K562 (cell line): Measurements from ENCODE around the gene EN1. TPM values are rescaled to one million over a fixed set of nuclear protein-coding genes. Genes with fewer than 3 reads are reported as not detected.

Experiments
- ATAC-seq: fragments of 200-7000 bp; cut with Tn5 transposase; 3 replicates; pipeline ENCODE4 v1.9.1; 2020; ENCODE audit warnings: moderate library complexity
- BruUV-seq: library from RNA; stranded (reverse); fragments of 400-500 nt; replicated peaks from 2 replicates; lab custom pipeline; 2021; lab: Mats Ljungman, UMichigan
- CTCF ChIA-PET: fragments of 300-600 bp; formaldehyde crosslinking; extraction: SDS; loops from one replicate; lab custom pipeline; 2021; ENCODE audit warnings: low intra/inter-chr PET ratio; lab: Yijun Ruan, JAX
- POLR2A ChIA-PET: fragments of 300-600, 350-650 bp; sonication (Branson Sonifier 250); formaldehyde crosslinking; extraction: SDS; loops from one replicate; lab custom pipeline; 2021; ENCODE audit warnings: antibody characterized with exemption, inconsistent platforms; lab: Yijun Ruan, JAX
- DNase-seq, 4 experiments: peaks; one replicate each; pipeline versions ENCODE4 v3.0.0 to v3.0.0-alpha.2; 2011 to 2018; ENCODE audit warnings: low spot score in 3 of 4, mixed read lengths in 3 of 4; ENCODE audit errors: extremely low read depth in 1 of 4
- FAIRE-seq: peaks from 2 replicates; lab custom pipeline; 2011; peaks lifted over from hg19 to GRCh38; lab: Jason Lieb, UNC
- H2AFZ ChIP-seq: 2 replicates; pipeline ENCODE4 v1.6.0; 2011; ENCODE audit warnings: low read depth, low read length, control low read depth, inconsistent platforms
- H3K27ac ChIP-seq: fragments of 200-600 bp; 3 replicates; pipeline ENCODE4 v1.8.0; 2011; ENCODE audit warnings: low read depth, mild to moderate bottlenecking, control low read depth, inconsistent platforms, low read length, moderate library complexity, mixed read lengths; ENCODE audit errors: extremely low read depth
- H3K27me3 ChIP-seq, 2 experiments: fragments of 300-600 bp in 1 of 2; 2 replicates in 1 of 2; 3 replicates in 1 of 2; pipeline versions ENCODE4 v1.6.0 to v1.8.0; 2011; ENCODE audit warnings: inconsistent platforms in 2 of 2, low read length in 2 of 2, mild to moderate bottlenecking in 1 of 2, mixed read lengths in 1 of 2, moderate library complexity in 1 of 2; ENCODE audit not compliant: control insufficient read depth in 2 of 2, insufficient read depth in 2 of 2
- H3K36me3 ChIP-seq: fragments of 300-600 bp; 3 replicates; pipeline ENCODE4 v1.8.0; 2011; ENCODE audit warnings: mild to moderate bottlenecking, low read length, inconsistent platforms; ENCODE audit not compliant: control insufficient read depth, insufficient read depth
- H3K4me1 ChIP-seq, 2 experiments: fragments of 200-600 bp in 1 of 2; replicated peaks in 1 of 2; 2 replicates in 1 of 2; 3 replicates in 1 of 2; pipeline versions ENCODE4 v1.5.1 to v1.8.0; 2011; ENCODE audit warnings: inconsistent platforms in 2 of 2, low read length in 2 of 2, mild to moderate bottlenecking in 1 of 2, mixed read lengths in 1 of 2, moderate library complexity in 1 of 2; ENCODE audit not compliant: control insufficient read depth in 2 of 2, insufficient read depth in 2 of 2
- H3K4me2 ChIP-seq: 2 replicates; pipeline ENCODE4 v1.6.1; 2011; ENCODE audit warnings: low read length, control low read depth, inconsistent platforms, mixed read lengths; ENCODE audit not compliant: insufficient read depth
- H3K4me3 ChIP-seq: fragments of 200-600 bp; sonication (generic), shearing (Covaris generic); 2 replicates; pipeline ENCODE4 v1.5.1; 2016; ENCODE audit warnings: control low read depth, inconsistent platforms
- H3K79me2 ChIP-seq: fragments of 200-600 bp; 3 replicates; pipeline ENCODE4 v1.8.0; 2011; ENCODE audit warnings: low read length, inconsistent platforms; ENCODE audit not compliant: control insufficient read depth, insufficient read depth
- H3K9ac ChIP-seq, 2 experiments: 2 replicates each; pipeline versions ENCODE4 v1.6.0 to v1.6.1; 2011; ENCODE audit warnings: low read depth in 2 of 2, low read length in 2 of 2, control low read depth in 1 of 2, inconsistent platforms in 1 of 2, mild to moderate bottlenecking in 1 of 2, mixed read lengths in 1 of 2; ENCODE audit not compliant: insufficient read depth in 1 of 2
- H3K9me1 ChIP-seq: one replicate; pipeline ENCODE4 v1.6.0; 2011; ENCODE audit warnings: inconsistent platforms, mild to moderate bottlenecking, low read length, moderate library complexity; ENCODE audit not compliant: control insufficient read depth, insufficient read depth
- H3K9me3 ChIP-seq: replicated peaks from 2 replicates; pipeline ENCODE4 v1.5.1; 2011; ENCODE audit warnings: low read depth, low read length, inconsistent platforms; ENCODE audit not compliant: control insufficient read depth, insufficient read depth
- H4K20me1 ChIP-seq: replicated peaks from 2 replicates; pipeline ENCODE4 v1.6.1; 2011; ENCODE audit warnings: low read length, inconsistent platforms, mixed read lengths; ENCODE audit not compliant: control insufficient read depth, insufficient read depth
- E2F8 ChIP-seq: fragments of 450-650 bp; IDR thresholded peaks from 2 replicates; pipeline ENCODE4 v1.7.1; 2018; ENCODE audit warnings: mild to moderate bottlenecking, low read depth; ENCODE audit not compliant: partially characterized antibody
- FIP1L1 ChIP-seq: fragments of 200-400 bp; formaldehyde crosslinking; IDR thresholded peaks from 2 replicates; pipeline ENCODE4 v1.6.1; 2018; ENCODE audit warnings: mild to moderate bottlenecking, low read depth, low read length; ENCODE audit not compliant: poor library complexity, severe bottlenecking
- FOXO4 ChIP-seq: fragments of 450-650 bp; formaldehyde crosslinking; IDR thresholded peaks from 2 replicates; pipeline ENCODE4 v1.4.0; 2020; ENCODE audit warnings: mild to moderate bottlenecking, moderate library complexity
- GTF3C2 ChIP-seq: IDR thresholded peaks from 3 replicates; pipeline ENCODE4 v1.6.1; 2011; ENCODE audit warnings: borderline replicate concordance, mild to moderate bottlenecking, moderate library complexity; ENCODE audit not compliant: insufficient read length; ENCODE audit errors: extremely low read depth
- HOMEZ ChIP-seq: fragments of 250-450 bp; sonication (Bioruptor Pico); IDR thresholded peaks from 2 replicates; pipeline ENCODE4 v1.4.0; 2020; ENCODE audit warnings: mild to moderate bottlenecking, moderate library complexity
- MEIS2 ChIP-seq: fragments of 450-650 bp; IDR thresholded peaks from 2 replicates; pipeline ENCODE4 v1.6.1; 2014; ENCODE audit warnings: mild to moderate bottlenecking; ENCODE audit not compliant: partially characterized antibody
- PCBP1 ChIP-seq: fragments of 200-400 bp; formaldehyde crosslinking; IDR thresholded peaks from 2 replicates; pipeline ENCODE4 v1.6.1; 2018; ENCODE audit warnings: mild to moderate bottlenecking, low read depth, low read length; ENCODE audit not compliant: poor library complexity, severe bottlenecking
- RBM39 ChIP-seq: fragments of 200-400 bp; formaldehyde crosslinking; optimal IDR thresholded peaks from 2 replicates; pipeline ENCODE3; 2018; ENCODE audit warnings: low read depth, low read length
- RFX1 ChIP-seq: fragments of 450-650 bp; IDR thresholded peaks from 2 replicates; pipeline ENCODE4 v1.6.1; 2016; ENCODE audit warnings: mild to moderate bottlenecking, moderate library complexity
- SMARCA4 ChIP-seq: fragments of 450-650 bp; IDR thresholded peaks from 2 replicates; pipeline ENCODE4 v1.6.1; 2016
- U2AF2 ChIP-seq: fragments of 200-400 bp; formaldehyde crosslinking; optimal IDR thresholded peaks from 2 replicates; pipeline ENCODE3; 2017; ENCODE audit warnings: low read depth, mild to moderate bottlenecking, low read length
- ZFP30 ChIP-seq: fragments of 250-450 bp; sonication (Bioruptor Pico); IDR thresholded peaks from 2 replicates; pipeline ENCODE4 v1.8.0; 2022; ENCODE audit warnings: moderate library complexity, mild to moderate bottlenecking, inconsistent platforms, borderline replicate concordance
- WGBS: fragments of 100-300 bp; shearing (Covaris generic); methylation state at CpG from one replicate; pipeline ENCODE4 v1.1.6; 2016; ENCODE audit warnings: low coverage, mixed read lengths; ENCODE audit not compliant: insufficient coverage; ENCODE audit errors: missing lambda C conversion rate; 5-methylcytosine and 5-hydroxymethylcytosine counted together
- in situ Hi-C: fragments of 300-500 bp; cut with MboI; formaldehyde crosslinking; loops from 4 replicates; pipeline ENCODE4 v1.15.0; 2018; ENCODE audit warnings: inconsistent platforms, mixed read lengths
- intact Hi-C: fragments of 100-400 bp; cut with micrococcal nuclease; formaldehyde crosslinking; loops from 2 replicates; pipeline ENCODE4 v1.14.2; 2022
- polyA plus RNA-seq, 8 experiments: library from polyadenylated mRNA; depleted of rRNA in 4 of 8; stranded (reverse) in 5 of 8; unstranded in 3 of 8; fragments of >200 nt; fragmentation: Nextera tagmentation in 2 of 8; fragmentation: Illumina TruSeq in 1 of 8; extraction: Ambion mirVana in 2 of 8; extraction: Trizol in 1 of 8; gene quantifications; 2 replicates each; pipeline versions ENCODE4 v1.2.1 to v1.2.3, GENCODE V29; 2011 to 2014; ENCODE audit warnings: inconsistent platforms in 1 of 8, missing spikeins in 1 of 8
- total RNA-seq, 7 experiments: library from RNA; depleted of rRNA in 6 of 7; stranded (reverse); fragments of >200 nt in 6 of 7; fragmentation: Illumina TruSeq in 2 of 7; extraction: Trizol in 2 of 7; gene quantifications; 2 replicates each; pipeline versions ENCODE4 v1.2.1 to v1.2.3, GENCODE V29; 2011 to 2021; ENCODE audit warnings: low replicate concordance in 1 of 7

EN1 gene
- total and polyA plus RNA-seq, 9 of the 15 experiments (the other 6 are each of a cell fraction or from before 2014, with no cell fraction given): 0.06 to 2.0 (median 0.51) TPM

GRCh38 chr2:118845005-118845521 is 2.4 kb downstream of the EN1 start:
- Histone ChIP-seq H3K27ac (no peak overlapping the region), H2AFZ (peak overlapping the region; percentile 66), H3K27me3 (peaks cover 17 to 32% of the 10 kb centered on the region in 2 experiments; a peak in 4 of 5 replicates), H4K20me1 (no peaks in the 10 kb centered on the region), H3K4me3 (0 out of 2 replicates have a peak overlapping the region, but pooled peaks have one; percentile 13), H3K4me2 (peak overlapping the region; percentile 46), H3K4me1 (peaks cover 6 to 35% of the 10 kb centered on the region in 2 experiments; a peak in 4 of 5 replicates), H3K9me1 (no peaks in the 10 kb centered on the region), H3K9me3 (no peaks in the 10 kb centered on the region), H3K36me3 (no peaks in the 10 kb centered on the region), H3K79me2 (no peaks in the 10 kb centered on the region), H3K9ac (peak overlapping the region in 1 of 2 experiments; percentile 64; a peak in 2 of 4 replicates)
- ChIA-PET CTCF (interaction anchor here (0.5 kb wide), 1 partner anchor 420 kb away, joined by 3 read pairs; no protein-coding TSS in a partner anchor), POLR2A (interaction anchor here (0.6 to 1.2 kb wide), 5 partner anchors 31 to 618 kb away, joined by 3 to 5 read pairs (median 3); no protein-coding TSS in a partner anchor)
- intact Hi-C loops: loop anchor here (10.0 kb wide), 1 partner anchor 80 kb away; no protein-coding TSS in a partner anchor
- FAIRE-seq (no peak), ATAC-seq (peak; percentile 47; the same call in 2 of the 3 replicates), DNase-seq (peak in 3 of 4 experiments; percentile 27 to 50 (median 49))
- 12% methylated on average over 30 of the region's 43 CpGs for WGBS
- no TSS peak for BruUV-seq
- in situ Hi-C loops: loop anchor here (10.0 kb wide), 1 partner anchor 200 kb away; no protein-coding TSS in a partner anchor
- TF ChIP-seq HOMEZ (CRISPR knock-in tag) (no peak), RBM39 (no peak), E2F8 (peak; percentile 57), ZFP30 (CRISPR knock-in tag) (no peak), SMARCA4 (no peak), FIP1L1 (no peak), FOXO4 (CRISPR knock-in tag) (no peak), GTF3C2 (no peak), U2AF2 (no peak), RFX1 (no peak), MEIS2 (peak; percentile 7), PCBP1 (no peak)
